Hindlimb muscle (tissue), 1 donor: Measurements from ENCODE around the gene ATP2B2. TPM values are rescaled to one million over a fixed set of nuclear protein-coding genes. Genes with fewer than 3 reads are reported as not detected.

Experiments
- DNase-seq: peaks from one replicate; pipeline ENCODE4 v3.0.0-alpha.2; 2013
- polyA plus RNA-seq: library from polyadenylated mRNA; unstranded; fragments of 120-200 nt; gene quantifications from one replicate; pipeline ENCODE4 v1.2.1, GENCODE V29; 2013; ENCODE audit not compliant: insufficient read length

ATP2B2 gene
- polyA plus RNA-seq, 1 donor, result 7.1 TPM

GRCh38 chr3:10358309-10358980 lies 146.9 kb downstream of the ATP2B2 start:
- DNase-seq, result no peak

GRCh38 chr3:10357592-10358308 lies 147.6 kb downstream of the ATP2B2 start:
- DNase-seq, result peak; percentile 18

GRCh38 chr3:10357095-10357494 lies 148.3 kb downstream of the ATP2B2 start:
- DNase-seq, result no peak

- DNase-seq, result no peak
Observed at GRCh38 chr3:10356461-10356981, 148.9 kb downstream of the ATP2B2 start.

- DNase-seq, result no peak
Observed at GRCh38 chr3:10354361-10355015, 150.9 kb downstream of the ATP2B2 start.

- DNase-seq, result no peak
Observed at GRCh38 chr3:10353661-10354360, 151.6 kb downstream of the ATP2B2 start.

GRCh38 chr3:10353160-10353559 lies 152.2 kb downstream of the ATP2B2 start:
- no peak for DNase-seq

- DNase-seq, result no peak
Observed at GRCh38 chr3:10352146-10352911, 153.1 kb downstream of the ATP2B2 start.

GRCh38 chr3:10351013-10351735 lies 154.2 kb downstream of the ATP2B2 start:
- no peak for DNase-seq

- DNase-seq, result no peak
Observed at GRCh38 chr3:10350324-10350985, 154.9 kb downstream of the ATP2B2 start.

- DNase-seq, result no peak
Observed at GRCh38 chr3:10349801-10350200, 155.6 kb downstream of the ATP2B2 start.

- no peak for DNase-seq
Observed at GRCh38 chr3:10348404-10348721, 157.0 kb downstream of the ATP2B2 start.

GRCh38 chr3:10347648-10348403 lies 157.6 kb downstream of the ATP2B2 start:
- DNase-seq, result no peak

GRCh38 chr3:10345911-10346310 lies 159.5 kb downstream of the ATP2B2 start:
- DNase-seq, result no peak

GRCh38 chr3:10344944-10345575 lies 160.3 kb downstream of the ATP2B2 start:
- DNase-seq, result no peak

GRCh38 chr3:10344147-10344943 lies 161.0 kb downstream of the ATP2B2 start:
- peak; percentile 40 for DNase-seq

GRCh38 chr3:10343526-10343925 lies 161.9 kb downstream of the ATP2B2 start:
- DNase-seq, result no peak

GRCh38 chr3:10342781-10343180 lies 162.6 kb downstream of the ATP2B2 start:
- no peak for DNase-seq

- DNase-seq, result no peak
Observed at GRCh38 chr3:10341901-10342398, 163.4 kb downstream of the ATP2B2 start.
